ENCODE data around the gene HBE1.
"Not testable (repeated sequence)": the region's sequence is repeated elsewhere in the genome, so short reads cannot be mapped to it uniquely, and the experiment has no call there.

Gene HBE1

DNA sequence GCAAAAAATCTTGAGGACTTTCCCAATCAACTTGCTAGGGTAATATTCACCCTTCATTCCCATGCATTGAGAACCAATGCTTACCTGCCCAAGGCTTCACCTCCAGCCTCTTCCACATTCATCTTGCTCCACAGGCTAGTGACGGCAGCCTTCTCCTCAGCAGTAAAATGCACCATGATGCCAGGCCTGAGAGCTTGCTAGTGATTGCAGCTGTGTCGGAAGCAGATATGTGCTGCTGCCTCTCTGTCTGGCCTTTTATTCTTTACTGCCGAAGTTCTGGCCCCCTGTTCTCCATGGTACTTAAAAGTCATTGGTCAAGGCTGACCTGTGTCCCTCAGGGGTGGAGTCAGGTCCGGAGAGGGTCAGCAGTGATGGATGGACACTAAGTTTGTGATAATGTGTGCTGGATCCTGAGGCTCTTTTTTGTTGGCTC lies at the start of gene HBE1:
TSS of gene HBE1 (minus strand) at position 231 of the 433 bp plus-strand sequence. CDS start at position 176, 55 bp downstream.
- DNase-seq (ENCODE audit: low read depth in 2 of 2): no peak

DNA sequence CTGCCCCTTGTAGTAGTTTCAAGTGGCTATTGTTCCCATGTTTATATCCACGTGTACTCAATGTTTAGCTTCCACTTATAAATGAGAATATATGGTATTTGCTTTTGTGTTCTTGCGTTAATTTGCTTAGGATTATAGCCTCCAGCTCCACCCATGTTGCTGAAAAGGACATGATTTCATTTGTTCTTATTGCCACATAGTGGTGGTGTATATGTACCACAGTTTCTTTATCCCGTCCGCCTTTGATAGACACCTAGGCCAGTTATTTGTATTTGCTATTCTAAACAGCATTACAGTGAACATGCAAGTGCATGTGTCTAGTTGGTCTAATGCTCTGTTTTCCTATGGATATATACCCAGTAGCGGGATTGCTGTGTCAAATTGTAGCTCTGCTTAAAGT lies 47.5 kb upstream of the HBE1 start:
- no peak for DNase-seq (ENCODE audit: low read depth in 2 of 2)

DNA sequence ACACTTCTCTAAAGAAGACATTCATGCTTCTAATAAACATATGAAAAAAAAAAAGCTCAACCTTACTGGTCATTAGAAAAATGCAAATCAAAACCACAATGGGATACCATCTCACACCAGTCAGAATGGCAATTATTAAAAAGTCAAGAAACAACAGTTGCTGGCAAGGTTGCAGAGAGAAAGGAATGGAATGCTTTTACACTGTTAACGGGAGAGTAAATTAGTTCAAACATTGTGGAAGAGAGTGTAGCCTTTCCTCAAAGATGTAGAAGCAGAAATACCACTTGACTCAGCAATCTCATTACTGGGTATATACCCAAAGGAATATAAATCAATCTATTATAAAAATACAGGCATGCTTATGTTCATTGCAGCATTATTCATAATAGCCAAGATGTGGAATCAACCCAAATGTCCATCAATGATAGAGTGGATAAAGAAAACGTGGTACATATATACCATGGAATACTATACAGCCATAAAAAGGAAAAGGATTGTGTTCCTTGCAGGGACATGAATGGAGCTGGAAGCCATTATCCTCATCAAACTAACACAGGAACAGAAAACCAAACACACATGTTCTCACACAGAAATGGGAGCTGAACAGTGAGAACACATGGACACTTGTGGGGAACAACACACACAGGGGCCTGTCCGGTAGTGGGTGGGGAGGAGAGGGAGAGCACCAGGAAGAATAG lies 43.7 kb upstream of the HBE1 start:
- DNase-seq (ENCODE audit: low read depth in 2 of 2): not testable (repeated sequence)

DNA sequence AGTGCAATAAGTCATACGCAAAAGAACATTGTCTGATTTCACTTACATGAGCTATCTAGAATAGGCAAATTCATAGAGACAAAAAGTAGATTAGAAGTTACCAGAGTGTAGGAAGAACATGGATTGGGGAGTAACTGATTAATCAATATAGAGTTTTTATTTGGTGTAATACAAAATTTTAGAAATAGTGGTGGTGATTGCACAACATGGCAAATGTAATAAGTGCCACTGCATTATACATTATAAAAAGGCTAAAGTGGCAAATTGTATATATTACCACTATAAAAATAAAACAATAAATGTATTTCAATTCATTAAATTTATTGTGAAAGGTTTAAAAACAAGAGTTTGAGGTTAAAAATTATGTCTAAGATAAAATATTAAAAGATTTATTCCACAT lies 40.7 kb upstream of the HBE1 start:
- no peak for DNase-seq (ENCODE audit: low read depth in 2 of 2)

DNA sequence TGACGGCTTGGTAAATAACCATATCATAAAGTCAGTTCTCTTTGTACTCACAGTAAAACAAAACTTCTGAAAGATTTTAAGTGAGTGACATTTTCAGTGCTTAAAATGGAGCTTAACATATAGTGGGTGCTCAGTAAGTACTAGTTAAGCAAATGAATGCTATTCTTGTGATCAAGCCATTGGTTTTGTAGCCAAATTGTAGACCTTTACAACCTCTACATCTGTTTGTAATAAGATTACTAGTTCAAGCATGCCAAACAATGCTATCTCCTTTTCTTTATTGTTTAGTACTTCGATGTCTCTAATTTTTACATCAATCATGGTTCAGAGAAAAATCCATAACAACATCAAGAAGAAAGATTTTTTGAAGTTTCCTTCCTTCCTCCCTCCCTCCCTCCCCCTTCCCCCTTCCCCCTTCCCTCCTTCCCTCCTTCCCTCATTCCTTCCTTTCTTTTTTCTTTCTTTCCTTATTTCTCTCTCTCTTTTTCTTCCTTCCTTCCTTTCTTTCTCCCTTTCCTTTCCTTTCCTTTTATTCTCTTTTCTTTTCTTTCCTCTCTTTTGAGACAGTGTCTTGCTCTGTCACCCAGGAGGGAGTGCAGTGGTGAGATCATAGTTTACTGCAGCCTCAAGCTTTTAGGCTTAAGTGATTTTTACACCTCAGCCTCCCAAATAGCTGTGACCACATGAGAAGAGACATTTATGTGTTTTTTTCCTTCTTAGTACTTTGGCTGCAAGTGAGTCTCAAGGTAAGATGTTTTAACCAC lies 37.7 kb upstream of the HBE1 start:
- no peak for DNase-seq (ENCODE audit: low read depth in 2 of 2)

DNA sequence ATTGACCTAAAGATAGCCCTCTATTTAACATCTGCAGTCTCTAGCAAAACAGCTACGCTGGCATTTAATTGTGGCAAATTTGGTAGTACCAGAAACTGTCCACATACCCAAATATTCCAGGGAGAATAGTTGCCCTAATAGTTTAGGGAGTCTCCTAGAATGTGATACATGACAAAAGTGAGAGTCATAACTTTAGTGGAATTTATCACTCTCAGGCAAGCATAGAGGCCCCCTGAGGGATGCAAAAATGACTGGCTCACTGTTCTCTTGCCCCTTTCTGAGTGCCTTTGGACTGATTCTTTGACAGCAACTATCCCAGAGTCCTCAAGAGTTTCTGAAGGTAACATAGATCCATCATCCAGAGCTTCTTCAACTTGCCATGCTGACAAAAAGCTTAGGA lies 34.3 kb upstream of the HBE1 start:
- no peak for DNase-seq (ENCODE audit: low read depth in 2 of 2)

DNA sequence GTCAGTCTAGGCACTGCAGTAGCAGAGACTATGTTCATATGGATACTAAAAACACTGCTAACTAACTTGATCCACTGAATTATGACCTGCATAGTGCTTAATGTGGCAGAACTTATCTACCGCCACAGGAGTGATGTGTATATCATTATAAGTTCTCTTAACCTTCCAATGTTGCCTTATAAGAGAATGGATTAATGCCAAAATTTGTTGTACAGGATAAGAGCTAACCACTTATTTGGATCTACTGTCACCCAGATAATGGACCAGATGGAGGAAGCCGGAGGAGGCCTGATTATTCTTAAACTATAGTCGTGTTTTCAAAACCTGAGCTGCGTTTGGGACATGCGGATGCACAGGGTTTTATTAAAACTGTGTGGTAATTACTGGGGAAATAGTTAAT lies 33.9 kb upstream of the HBE1 start:
- DNase-seq (ENCODE audit: low read depth in 2 of 2): no peak

DNA sequence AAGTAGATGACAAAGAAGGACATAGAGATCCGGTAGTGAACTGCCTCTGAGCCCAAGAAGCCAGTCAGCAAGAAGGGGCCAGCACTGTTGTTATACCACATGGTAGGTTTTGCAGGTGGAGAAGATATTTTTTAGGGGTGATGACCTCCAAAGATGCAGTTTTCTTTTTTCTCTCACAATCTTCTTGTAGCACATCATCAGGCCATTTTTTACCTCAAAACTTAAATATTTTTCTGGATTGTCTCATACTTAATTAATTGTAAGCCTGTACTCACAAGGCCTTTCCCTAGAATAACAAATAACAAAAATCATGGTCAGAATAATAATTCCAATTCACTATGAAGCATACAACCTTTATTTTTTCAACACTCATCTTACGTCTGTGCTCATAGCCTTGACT lies 32.1 kb upstream of the HBE1 start, which contains the start of gene OR51B4:
TSS of gene OR51B4 (minus strand) at position 101 of the 400 bp plus-strand sequence. CDS start at position 101, 0 bp downstream.
- no peak for DNase-seq (ENCODE audit: low read depth in 2 of 2)

DNA sequence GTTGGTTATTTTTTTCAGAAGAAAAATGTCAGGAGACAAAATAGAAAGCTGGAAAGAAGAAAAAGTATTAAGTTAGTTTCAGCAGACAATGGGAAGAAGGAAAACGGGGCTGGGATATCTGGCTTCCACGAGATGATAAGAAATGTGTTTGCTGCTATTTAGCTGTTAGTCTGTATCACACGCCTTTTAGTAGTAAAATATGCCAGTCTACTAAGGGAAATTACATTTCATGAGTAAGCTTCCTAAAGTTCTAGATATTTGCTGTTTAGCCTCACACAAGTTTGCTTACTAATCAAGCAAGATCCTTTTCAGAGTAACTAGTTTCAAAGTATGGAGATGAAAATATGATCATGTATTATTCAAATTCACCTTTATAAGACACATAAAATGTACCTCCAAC lies 30.5 kb upstream of the HBE1 start:
- DNase-seq (ENCODE audit: low read depth in 2 of 2): no peak

DNA sequence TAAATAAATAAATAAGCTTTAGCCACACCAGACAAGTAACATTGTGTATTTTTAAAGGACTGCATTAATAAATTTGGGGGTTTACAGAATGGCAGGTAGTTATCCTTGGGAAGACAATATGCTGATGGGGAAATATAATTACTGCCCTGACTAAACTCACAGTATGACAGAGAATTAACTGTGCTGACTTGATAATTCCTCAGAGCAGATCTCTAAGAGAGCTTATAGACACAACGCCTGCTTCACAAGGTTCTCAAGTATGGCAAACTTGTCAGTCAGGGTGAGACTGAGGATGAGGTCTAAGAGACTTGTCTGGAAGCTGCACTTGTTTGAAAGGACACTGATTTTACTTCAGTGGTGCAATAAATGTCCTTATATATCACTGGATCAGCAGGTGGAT lies 28.7 kb upstream of the HBE1 start:
- DNase-seq (ENCODE audit: low read depth in 2 of 2): no peak

DNA sequence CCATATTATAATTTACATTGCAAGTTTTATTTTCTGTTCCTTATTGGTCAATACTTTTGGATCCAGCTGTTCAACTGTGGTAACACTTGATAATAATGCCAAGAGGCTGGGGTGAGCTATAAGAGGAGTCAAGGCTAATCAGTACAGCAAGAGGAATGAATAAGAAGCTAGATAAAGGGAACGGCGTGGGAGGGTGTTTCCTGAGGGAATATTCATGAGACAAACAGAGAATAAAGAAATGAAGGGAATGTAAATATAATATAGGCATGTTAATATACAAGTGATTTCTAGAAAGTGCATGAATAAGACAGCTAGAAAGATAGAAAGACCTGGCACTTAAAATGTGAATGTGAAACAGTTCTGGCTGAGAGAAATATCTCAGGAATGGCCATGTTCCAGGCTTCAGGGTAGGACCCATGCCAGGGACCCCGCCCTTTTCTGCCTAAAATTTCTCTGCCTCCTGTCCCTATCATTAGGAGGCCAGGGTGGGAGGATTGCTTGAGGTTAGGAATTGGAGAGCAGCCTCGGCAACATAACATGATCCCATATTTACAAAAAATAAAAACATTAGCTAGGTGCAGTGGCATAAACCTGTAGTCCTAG lies 28.1 kb upstream of the HBE1 start:
- DNase-seq (ENCODE audit: low read depth in 2 of 2): no peak

DNA sequence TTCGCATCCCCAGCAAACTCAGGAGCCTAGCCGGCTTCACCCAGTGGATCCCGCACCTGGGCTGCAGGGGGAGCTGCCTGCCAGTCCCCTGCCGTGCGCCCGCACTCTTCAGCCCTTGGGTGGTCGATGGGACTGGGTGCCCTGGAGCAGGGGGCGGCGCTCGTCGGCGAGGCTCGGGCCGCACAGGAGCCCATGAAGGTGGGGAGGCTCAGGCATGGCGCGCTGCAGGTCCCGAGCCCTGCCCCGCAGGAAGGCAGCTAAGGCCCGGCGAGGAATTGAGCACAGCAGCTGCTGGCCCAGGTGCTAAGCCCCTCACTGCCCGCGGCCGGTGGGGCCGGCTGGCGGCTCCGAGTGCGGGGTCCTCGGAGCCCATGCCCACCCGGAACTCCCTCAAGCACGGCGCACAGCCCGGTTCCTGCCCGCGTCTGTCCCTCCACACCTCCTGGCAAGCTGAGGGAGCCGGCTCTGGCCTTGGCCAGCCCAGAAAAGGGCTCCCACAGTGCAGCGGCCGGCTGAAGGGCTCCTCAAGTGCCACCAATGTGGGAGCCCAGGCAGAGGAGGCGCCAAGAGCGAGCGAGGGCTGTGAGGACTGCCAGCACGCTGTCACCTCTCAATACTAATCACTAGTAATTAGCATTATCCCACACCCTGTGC lies 24.7 kb upstream of the HBE1 start:
- DNase-seq (ENCODE audit: low read depth in 2 of 2): not testable (repeated sequence)

DNA sequence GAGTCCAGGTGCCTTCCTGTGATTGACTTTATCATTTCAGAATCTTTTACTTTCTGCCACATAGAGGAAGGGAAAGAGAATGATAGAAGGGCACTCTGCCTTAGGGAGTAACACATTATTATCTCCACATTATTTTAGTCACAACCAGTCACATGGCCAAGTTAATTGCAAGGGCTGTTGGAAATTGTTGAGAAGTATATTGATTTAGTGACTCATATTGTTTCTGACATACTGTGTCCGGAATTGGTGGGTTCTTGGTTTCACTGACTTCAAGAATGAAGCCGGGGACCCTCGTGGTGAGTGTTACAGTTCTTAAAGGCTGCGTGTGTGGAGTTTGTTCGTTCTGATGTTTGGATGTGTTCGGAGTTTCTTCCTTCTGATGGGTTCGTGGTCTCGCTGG lies 23.3 kb upstream of the HBE1 start:
- no peak for DNase-seq (ENCODE audit: low read depth in 2 of 2)

DNA sequence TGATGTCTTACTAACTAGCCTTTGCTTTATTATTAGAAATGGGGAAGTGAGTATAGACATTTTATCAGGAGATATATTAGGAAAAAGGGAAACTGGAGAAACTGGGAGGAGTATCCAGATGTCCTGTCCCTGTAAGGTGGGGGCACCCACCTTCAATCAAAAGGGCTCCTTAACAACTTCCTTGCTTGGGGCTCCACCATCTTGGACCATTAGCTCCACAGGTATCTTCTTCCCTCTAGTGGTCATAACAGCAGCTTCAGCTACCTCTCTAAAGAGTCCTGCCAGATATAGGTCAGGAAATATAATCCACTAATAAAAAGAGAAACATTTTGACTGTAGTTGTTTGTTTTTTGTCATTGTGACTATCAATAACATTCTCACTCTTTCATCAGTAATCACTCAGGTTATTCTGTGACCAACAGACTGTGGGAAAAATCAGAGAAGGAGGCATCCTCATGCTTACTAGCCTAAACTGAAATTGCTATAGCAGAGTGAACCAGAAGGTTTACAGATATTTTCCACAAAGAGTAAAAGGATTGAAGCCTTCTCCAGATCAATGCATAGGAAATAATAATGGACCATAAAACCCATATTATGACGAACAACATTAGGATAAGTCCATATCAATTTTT lies 21.6 kb upstream of the HBE1 start:
- no peak for DNase-seq (ENCODE audit: low read depth in 2 of 2)

DNA sequence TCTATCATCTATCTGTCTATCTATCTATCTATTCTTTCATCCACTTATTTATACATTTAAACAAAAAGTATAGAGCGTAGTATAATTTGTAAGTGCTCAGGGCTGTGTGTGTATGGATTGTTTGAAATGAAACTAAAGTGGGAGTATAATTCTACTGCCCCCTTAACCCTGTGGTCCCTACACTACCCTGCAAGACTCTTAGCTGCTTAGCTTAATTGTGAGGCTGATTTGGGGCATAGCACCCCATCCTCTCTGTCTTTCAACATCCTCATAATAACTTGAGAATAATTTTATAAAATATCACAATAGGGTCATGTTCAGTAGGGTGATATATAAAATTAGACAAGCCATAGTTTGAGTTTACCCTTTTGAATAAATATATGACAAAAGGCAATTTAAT lies 20.4 kb upstream of the HBE1 start:
- no peak for DNase-seq (ENCODE audit: low read depth in 2 of 2)

DNA sequence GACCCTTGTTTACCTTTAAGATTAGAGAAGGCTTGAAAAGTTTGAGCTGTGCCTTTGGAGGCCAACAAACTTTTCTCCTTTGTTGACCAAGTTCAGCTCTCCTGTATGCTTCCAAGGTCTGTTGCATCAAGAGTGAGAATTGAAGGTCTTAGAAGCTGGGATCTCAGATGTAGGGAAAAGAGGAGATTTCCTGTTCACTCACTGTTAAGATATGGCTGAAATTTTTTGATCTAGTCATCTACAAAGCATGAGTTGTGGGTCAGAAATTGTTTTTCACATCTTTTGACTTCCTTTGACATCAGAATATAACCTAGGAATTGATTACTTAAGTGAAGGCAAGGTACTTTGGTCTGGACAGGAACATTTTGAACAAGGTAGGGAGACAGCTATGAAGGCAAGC lies 20.0 kb upstream of the HBE1 start:
- DNase-seq (ENCODE audit: low read depth in 2 of 2): no peak

DNA sequence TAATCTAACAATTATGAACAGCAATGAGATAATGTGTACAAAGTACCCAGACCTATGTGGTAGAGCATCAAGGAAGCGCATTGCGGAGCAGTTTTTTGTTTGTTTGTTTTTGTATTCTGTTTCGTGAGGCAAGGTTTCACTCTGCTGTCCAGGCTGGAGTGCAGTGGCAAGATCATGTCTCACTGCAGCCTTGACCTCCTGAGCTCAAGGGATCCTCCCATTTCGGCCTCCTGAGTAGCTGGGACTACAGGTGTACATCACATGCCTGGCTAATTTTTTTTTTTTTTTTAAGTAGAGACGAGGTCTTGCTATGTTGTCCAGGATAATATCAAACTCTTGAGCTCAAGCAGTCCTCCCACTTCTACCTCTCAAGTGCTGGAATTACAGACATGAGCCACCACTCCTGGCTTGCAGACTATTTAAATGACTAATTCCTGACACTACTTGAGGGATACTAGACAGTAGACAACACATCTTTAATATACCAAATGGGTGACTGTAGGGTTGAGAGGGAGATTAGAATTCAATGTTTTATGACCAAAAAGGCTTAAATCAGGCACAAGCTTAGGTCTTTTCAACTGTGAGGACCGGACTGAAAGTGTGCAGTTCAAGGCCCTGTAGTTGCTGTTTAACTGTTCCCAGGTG lies 19.3 kb upstream of the HBE1 start:
- no peak for DNase-seq (ENCODE audit: low read depth in 2 of 2)

DNA sequence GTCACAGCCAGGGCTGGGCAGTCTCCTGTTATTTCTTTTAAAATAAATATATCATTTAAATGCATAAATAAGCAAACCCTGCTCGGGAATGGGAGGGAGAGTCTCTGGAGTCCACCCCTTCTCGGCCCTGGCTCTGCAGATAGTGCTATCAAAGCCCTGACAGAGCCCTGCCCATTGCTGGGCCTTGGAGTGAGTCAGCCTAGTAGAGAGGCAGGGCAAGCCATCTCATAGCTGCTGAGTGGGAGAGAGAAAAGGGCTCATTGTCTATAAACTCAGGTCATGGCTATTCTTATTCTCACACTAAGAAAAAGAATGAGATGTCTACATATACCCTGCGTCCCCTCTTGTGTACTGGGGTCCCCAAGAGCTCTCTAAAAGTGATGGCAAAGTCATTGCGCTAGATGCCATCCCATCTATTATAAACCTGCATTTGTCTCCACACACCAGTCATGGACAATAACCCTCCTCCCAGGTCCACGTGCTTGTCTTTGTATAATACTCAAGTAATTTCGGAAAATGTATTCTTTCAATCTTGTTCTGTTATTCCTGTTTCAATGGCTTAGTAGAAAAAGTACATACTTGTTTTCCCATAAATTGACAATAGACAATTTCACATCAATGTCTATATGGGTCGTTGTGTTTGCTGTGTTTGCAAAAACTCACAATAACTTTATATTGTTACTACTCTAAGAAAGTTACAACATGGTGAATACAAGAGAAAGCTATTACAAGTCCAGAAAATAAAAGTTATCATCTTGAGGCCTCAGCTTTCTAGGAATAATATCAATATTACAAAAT lies 18.6 kb upstream of the HBE1 start:
- DNase-seq (ENCODE audit: low read depth in 2 of 2): no peak

DNA sequence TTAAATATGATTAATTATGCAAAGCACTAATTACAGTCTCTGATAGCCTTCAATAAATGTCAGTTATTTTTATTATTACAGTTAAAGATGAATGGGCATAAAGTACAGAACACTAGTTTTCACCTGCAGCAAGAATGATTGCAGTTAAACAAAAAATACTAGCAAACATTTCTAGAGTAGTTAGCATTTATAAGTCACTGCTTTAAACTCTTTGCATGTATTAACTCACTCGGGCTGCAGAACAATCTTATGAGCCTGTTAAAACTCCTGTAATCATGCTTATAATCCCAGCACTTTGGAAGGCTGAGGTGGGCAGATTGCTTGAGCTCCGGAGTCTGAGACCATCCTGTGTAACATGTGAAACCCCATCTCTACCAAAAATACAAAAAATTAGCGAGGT lies 17.2 kb upstream of the HBE1 start:
- DNase-seq (ENCODE audit: low read depth in 2 of 2): no peak

DNA sequence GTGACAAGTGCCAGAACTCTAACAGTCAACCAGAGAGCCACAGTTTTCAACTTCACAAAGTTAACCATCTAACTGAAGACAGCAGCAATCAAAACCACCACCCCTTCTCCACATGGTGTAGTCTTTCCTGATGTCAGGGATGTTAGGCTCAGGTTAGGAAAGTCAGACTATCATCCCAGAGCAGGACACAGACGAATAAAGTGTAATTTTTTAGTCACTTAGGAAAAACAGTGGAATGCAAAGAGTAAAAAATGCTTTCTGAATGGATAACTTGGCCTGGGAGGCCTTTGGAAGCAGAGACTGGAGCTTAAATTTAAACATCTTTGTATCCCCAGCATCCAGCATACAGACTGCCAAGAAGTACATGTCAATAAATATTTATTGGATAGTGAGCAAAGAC lies 16.6 kb upstream of the HBE1 start:
- no peak for DNase-seq (ENCODE audit: low read depth in 2 of 2)
